Ishikawa (cell line): ENCODE data around the gene PMEPA1.

Experiments
- CEBPB ChIP-seq: IDR thresholded peaks from 2 replicates; pipeline ENCODE4 v1.6.1; 2012
- CREB1 ChIP-seq: IDR thresholded peaks from 2 replicates; pipeline ENCODE4 v1.6.1; 2012; ENCODE audit warnings: low read depth
- EGR1 ChIP-seq: IDR thresholded peaks from 2 replicates; pipeline ENCODE4 v1.6.1; 2012
- EP300 ChIP-seq: IDR thresholded peaks from 2 replicates; pipeline ENCODE4 v1.6.1; 2012; ENCODE audit warnings: borderline replicate concordance
- FOXM1 ChIP-seq: IDR thresholded peaks from 2 replicates; pipeline ENCODE4 v1.6.1; 2012; ENCODE audit warnings: low read depth, borderline replicate concordance
- MAX ChIP-seq: IDR thresholded peaks from 2 replicates; pipeline ENCODE4 v1.6.1; 2012
- NFIC ChIP-seq: IDR thresholded peaks from 2 replicates; pipeline ENCODE4 v1.6.1; 2012
- RAD21 ChIP-seq: IDR thresholded peaks from 2 replicates; pipeline ENCODE4 v1.6.1; 2012; ENCODE audit warnings: low read depth
- REST ChIP-seq: IDR thresholded peaks from 2 replicates; pipeline ENCODE4 v1.6.1; 2012; ENCODE audit warnings: low read depth, mild to moderate bottlenecking
- TAF1 ChIP-seq: IDR thresholded peaks from 2 replicates; pipeline ENCODE4 v1.6.1; 2012; ENCODE audit warnings: low read depth, mild to moderate bottlenecking
- TCF12 ChIP-seq: IDR thresholded peaks from 2 replicates; pipeline ENCODE4 v1.6.1; 2012; ENCODE audit warnings: low read depth
- TEAD4 ChIP-seq: IDR thresholded peaks from 2 replicates; pipeline ENCODE4 v1.6.1; 2012
- USF1 ChIP-seq: IDR thresholded peaks from 2 replicates; pipeline ENCODE4 v1.6.1; 2012
- YY1 ChIP-seq: IDR thresholded peaks from 2 replicates; pipeline ENCODE4 v1.6.1; 2012; ENCODE audit warnings: low read depth
- ZBTB7A ChIP-seq: IDR thresholded peaks from 2 replicates; pipeline ENCODE4 v1.6.1; 2012; ENCODE audit warnings: low read depth

Gene PMEPA1

GRCh38 chr20:57612916-57613315 is 96.9 kb downstream of the PMEPA1 start:
- TF ChIP-seq NFIC (no peak), MAX (no peak), REST (no peak), FOXM1 (no peak), TEAD4 (no peak), USF1 (no peak), CREB1 (no peak), EP300 (no peak), CEBPB (no peak)

GRCh38 chr20:57612436-57612835 is 97.4 kb downstream of the PMEPA1 start:
- TF ChIP-seq CEBPB (no peak), YY1 (no peak), TCF12 (no peak), CREB1 (no peak), EGR1 (no peak), USF1 (no peak), TAF1 (no peak), FOXM1 (no peak), ZBTB7A (no peak), NFIC (no peak), TEAD4 (no peak), EP300 (no peak), RAD21 (no peak), REST (no peak), MAX (no peak)

GRCh38 chr20:57611586-57612311 is 98.1 kb downstream of the PMEPA1 start:
- no peak for TF ChIP-seq CEBPB
- TF ChIP-seq NFIC = no peak
- TF ChIP-seq MAX = no peak
- no peak for TF ChIP-seq USF1
- no peak for TF ChIP-seq YY1
- TF ChIP-seq EGR1 = no peak
- no peak for TF ChIP-seq CREB1
- TF ChIP-seq TEAD4 = no peak
- TF ChIP-seq TAF1 = no peak
- TF ChIP-seq TCF12 = no peak
- TF ChIP-seq REST = no peak
- TF ChIP-seq ZBTB7A = no peak

- TF ChIP-seq EGR1 (no peak), FOXM1 (no peak), REST (no peak), TAF1 (no peak), CEBPB (no peak), MAX (no peak)
Observed at GRCh38 chr20:57610261-57610952, 99.4 kb downstream of the PMEPA1 start.
